Measurements from ENCODE around the gene TAF1A. TPM values are rescaled to one million over a fixed set of nuclear protein-coding genes. Genes with fewer than 3 reads are reported as not detected.
"Not testable (repeated sequence)": the region's sequence is repeated elsewhere in the genome, so short reads cannot be mapped to it uniquely, and the experiment has no call there.

The TAF1A gene
- total RNA-seq, 1 donor from 2014 or later: 8.8 TPM

- H3K36me3 ChIP-seq: no peaks in the 10 kb centered on the region
- TF ChIP-seq CTCF (IDR thresholded peaks at IDR 0.05): no peak
- H3K27me3 ChIP-seq: no peaks in the 10 kb centered on the region
- H3K4me3 ChIP-seq: no peak overlapping the region
- no peak overlapping the region for H3K27ac ChIP-seq
- DNase-seq (ENCODE audit: low spot score in 2 of 2): no peak
- H3K4me1 ChIP-seq: no peaks in the 10 kb centered on the region
- no peaks in the 10 kb centered on the region for H3K9me3 ChIP-seq
- intact Hi-C loops (cut with DNase I): no loop called here
Measured at GRCh38 chr1:222610728-222611127, 21.0 kb upstream of the TAF1A start.

- DNase-seq (ENCODE audit: low spot score in 2 of 2); intact Hi-C loops (cut with DNase I); H3K9me3 ChIP-seq; H3K27ac ChIP-seq; H3K4me1 ChIP-seq; H3K27me3 ChIP-seq; H3K36me3 ChIP-seq; H3K4me3 ChIP-seq: not testable (repeated sequence)
Measured at GRCh38 chr1:222609111-222609510, 19.4 kb upstream of the TAF1A start.

DNA sequence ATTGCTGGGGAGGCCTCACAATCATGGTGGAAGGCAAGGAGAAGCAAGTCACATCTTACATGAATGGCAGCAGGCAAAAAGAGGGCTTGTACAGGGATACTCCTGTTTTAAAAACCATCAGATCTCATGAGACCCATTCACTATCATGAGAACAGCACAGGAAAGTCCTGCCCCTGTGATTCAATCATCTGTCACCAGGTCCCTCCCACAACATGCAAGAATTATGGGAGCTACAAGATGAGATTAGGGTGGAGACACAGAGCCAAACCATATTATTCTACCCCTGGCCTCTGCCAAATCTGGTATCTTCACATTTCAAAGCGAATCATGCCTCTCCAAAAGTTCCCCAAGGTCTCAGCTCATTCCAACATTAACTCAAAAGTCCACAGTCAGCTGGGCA is 17.0 kb upstream of the TAF1A start:
- Histone ChIP-seq H3K4me3 (no peak overlapping the region), H3K27ac (no peak overlapping the region), H3K27me3 (no peaks in the 10 kb centered on the region), H3K9me3 (no peaks in the 10 kb centered on the region), H3K36me3 (no peaks in the 10 kb centered on the region), H3K4me1 (no peaks in the 10 kb centered on the region)
- no peak for TF ChIP-seq CTCF (IDR thresholded peaks at IDR 0.05)
- no peak for DNase-seq (ENCODE audit: low spot score in 2 of 2)
- intact Hi-C loops (cut with DNase I): no loop called here

DNA sequence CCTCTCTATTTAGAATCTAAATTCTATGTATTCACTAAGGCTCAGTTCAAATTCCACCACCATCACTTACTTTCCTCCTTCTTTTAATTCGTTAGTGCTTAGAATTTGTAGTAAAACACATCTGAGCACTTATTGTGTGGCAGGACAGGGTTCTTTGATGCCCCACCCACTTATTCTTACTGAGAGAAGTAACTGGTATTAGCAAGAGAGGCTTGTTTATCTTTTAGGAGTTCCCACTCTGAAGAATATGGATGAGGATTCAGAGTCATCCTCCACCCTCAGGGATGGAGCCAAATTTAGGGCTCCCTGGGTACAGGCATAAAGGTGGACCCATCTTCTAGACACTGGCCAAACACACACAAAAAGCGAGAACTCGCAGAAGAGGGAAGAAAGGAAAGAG is 11.5 kb upstream of the TAF1A start:
- Histone ChIP-seq H3K36me3 (no peaks in the 10 kb centered on the region), H3K27ac (no peak overlapping the region), H3K27me3 (no peaks in the 10 kb centered on the region), H3K4me3 (no peak overlapping the region), H3K4me1 (no peaks in the 10 kb centered on the region), H3K9me3 (no peaks in the 10 kb centered on the region)
- DNase-seq (ENCODE audit: low spot score in 2 of 2): no peak
- intact Hi-C loops (cut with DNase I): no loop called here
- no peak for TF ChIP-seq CTCF (IDR thresholded peaks at IDR 0.05)

- Histone ChIP-seq H3K4me1 (no peaks in the 10 kb centered on the region), H3K36me3 (no peaks in the 10 kb centered on the region), H3K27ac (no peak overlapping the region), H3K27me3 (no peaks in the 10 kb centered on the region), H3K4me3 (no peak overlapping the region), H3K9me3 (no peaks in the 10 kb centered on the region)
- intact Hi-C loops (cut with DNase I): no loop called here
- no peak for DNase-seq (ENCODE audit: low spot score in 2 of 2)
- no peak for TF ChIP-seq CTCF (IDR thresholded peaks at IDR 0.05)
Measured at GRCh38 chr1:222600281-222600680, 10.5 kb upstream of the TAF1A start.

DNA sequence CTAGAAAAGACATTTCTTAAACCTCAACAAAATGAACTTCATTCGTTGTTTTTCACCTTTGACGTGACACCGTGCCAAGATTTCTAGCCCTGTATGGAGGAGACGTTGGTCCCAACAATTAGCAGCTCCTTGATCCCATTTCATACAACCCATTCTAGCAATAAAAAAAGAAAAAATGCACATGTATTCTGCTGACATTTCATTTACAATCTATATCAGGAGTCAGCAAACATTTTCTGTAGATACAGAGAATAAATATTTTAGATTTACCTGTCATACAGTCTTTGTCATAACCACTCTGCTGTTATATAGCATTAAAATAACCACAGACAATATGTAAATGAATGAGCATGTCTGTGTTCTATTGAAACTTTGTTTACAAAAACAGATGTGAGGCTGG is 7.0 kb upstream of the TAF1A start:
- no peaks in the 10 kb centered on the region for H3K4me1 ChIP-seq
- H3K36me3 ChIP-seq: no peaks in the 10 kb centered on the region
- H3K27ac ChIP-seq: no peak overlapping the region
- no peak for TF ChIP-seq CTCF (IDR thresholded peaks at IDR 0.05)
- intact Hi-C loops (cut with DNase I): no loop called here
- no peaks in the 10 kb centered on the region for H3K27me3 ChIP-seq
- no peaks in the 10 kb centered on the region for H3K9me3 ChIP-seq
- no peak for DNase-seq (ENCODE audit: low spot score in 2 of 2)
- no peak overlapping the region for H3K4me3 ChIP-seq

Data from ascending aorta (tissue), 2 donors.